HepG2 (cell line): ENCODE measurements around the gene CALD1. TPM values are rescaled to one million over a fixed set of nuclear protein-coding genes. Genes with fewer than 3 reads are reported as not detected.

Experiments used
- ATAC-seq: fragments of 200-7000 bp; cut with Tn5 transposase; 3 replicates; pipeline ENCODE4 v1.9.1; 2020; ENCODE audit warnings: mild to moderate bottlenecking, moderate library complexity
- BruUV-seq: library from RNA; stranded (reverse); fragments of 400-500 nt; replicated peaks from 2 replicates; lab custom pipeline; 2021; lab: Mats Ljungman, UMichigan
- CTCF ChIA-PET: fragments of 300-600 bp; formaldehyde crosslinking; extraction: SDS; loops from one replicate; lab custom pipeline; 2021; ENCODE audit warnings: low total read pairs, inconsistent platforms, low intra/inter-chr PET ratio; lab: Yijun Ruan, JAX
- POLR2A ChIA-PET: fragments of 350-600 bp; sonication (Branson Sonifier 250); formaldehyde crosslinking; loops from one replicate; lab custom pipeline; 2020; ENCODE audit warnings: antibody characterized with exemption, inconsistent platforms; lab: Yijun Ruan, JAX
- DNase-seq: peaks from one replicate; pipeline ENCODE4 v3.0.0-alpha.2; 2015; ENCODE audit warnings: low spot score
- FAIRE-seq: peaks from 3 replicates; lab custom pipeline; 2011; peaks lifted over from hg19 to GRCh38; lab: Jason Lieb, UNC
- H2AFZ ChIP-seq: one replicate; pipeline ENCODE4 v1.6.1; 2011; ENCODE audit warnings: low read length, inconsistent platforms
- H3K27ac ChIP-seq: fragments of 300-600 bp; 3 replicates; pipeline ENCODE4 v1.8.0; 2011; ENCODE audit warnings: mixed run types, mild to moderate bottlenecking, mixed read lengths, low read length, inconsistent platforms; ENCODE audit not compliant: insufficient read depth; ENCODE audit errors: extremely low read length
- H3K27me3 ChIP-seq, 2 experiments: fragments of 200-600 bp in 1 of 2; 2 replicates in 1 of 2; 3 replicates in 1 of 2; pipeline versions ENCODE4 v1.6.0 to v1.8.0; 2011; ENCODE audit warnings: low read length in 2 of 2, mild to moderate bottlenecking in 2 of 2, moderate library complexity in 2 of 2, inconsistent platforms in 1 of 2; ENCODE audit not compliant: insufficient read depth in 2 of 2, control insufficient read depth in 1 of 2
- H3K36me3 ChIP-seq, 2 experiments: fragments of 200-600 bp in 1 of 2; replicated peaks in 1 of 2; 2 replicates in 1 of 2; 3 replicates in 1 of 2; pipeline versions ENCODE4 v1.5.1 to v1.8.0; 2011; ENCODE audit warnings: low read length in 2 of 2, inconsistent platforms in 1 of 2; ENCODE audit not compliant: insufficient read depth in 2 of 2, control insufficient read depth in 1 of 2
- H3K4me1 ChIP-seq: 2 replicates; pipeline ENCODE4 v1.5.1; 2012; ENCODE audit warnings: low read length, inconsistent platforms; ENCODE audit not compliant: insufficient read depth
- H3K4me2 ChIP-seq: 2 replicates; pipeline ENCODE4 v1.6.0; 2011; ENCODE audit warnings: low read depth, low read length, inconsistent platforms
- H3K4me3 ChIP-seq, 3 experiments: fragments of 200-600 bp in 1 of 3; sonication (generic), shearing (Covaris generic) in 1 of 3; replicated peaks in 1 of 3; 2 replicates each; pipeline ENCODE4 v1.5.1; 2011 to 2016; ENCODE audit warnings: low read length in 3 of 3, inconsistent platforms in 2 of 3, low read depth in 2 of 3, mild to moderate bottlenecking in 2 of 3, control low read depth in 1 of 3, mixed read lengths in 1 of 3; ENCODE audit not compliant: insufficient read depth in 1 of 3
- H3K79me2 ChIP-seq: one replicate; pipeline ENCODE4 v1.6.1; 2011; ENCODE audit warnings: low read length, inconsistent platforms; ENCODE audit not compliant: insufficient read depth
- H3K9ac ChIP-seq: 2 replicates; pipeline ENCODE4 v1.6.0; 2011; ENCODE audit warnings: mild to moderate bottlenecking, low read depth, low read length, inconsistent platforms; ENCODE audit not compliant: insufficient read depth
- H3K9me3 ChIP-seq: 2 replicates; pipeline ENCODE4 v1.5.1; 2012; ENCODE audit warnings: mild to moderate bottlenecking, low read length
- H4K20me1 ChIP-seq: 2 replicates; pipeline ENCODE4 v1.6.0; 2011; ENCODE audit warnings: inconsistent platforms, mild to moderate bottlenecking, low read length, moderate library complexity; ENCODE audit not compliant: insufficient read depth
- KAT8 ChIP-seq: IDR thresholded peaks from 2 replicates; pipeline ENCODE4 v1.6.1; 2016; ENCODE audit warnings: missing genetic modification reagents, missing compliant biosample characterization
- KLF11 ChIP-seq: IDR thresholded peaks from 2 replicates; pipeline ENCODE4 v1.6.1; 2016; ENCODE audit warnings: missing compliant biosample characterization
- NAIF1 ChIP-seq: sonication (generic); formaldehyde crosslinking; IDR thresholded peaks from 2 replicates; pipeline ENCODE4 v1.5.0; 2020; ENCODE audit warnings: mild to moderate bottlenecking, missing genetic modification reagents, borderline replicate concordance
- SMAD9 ChIP-seq: sonication (generic); formaldehyde crosslinking; IDR thresholded peaks from 2 replicates; pipeline ENCODE4 v1.5.1; 2020; ENCODE audit warnings: mild to moderate bottlenecking, missing genetic modification reagents
- ZNF292 ChIP-seq: sonication (generic); formaldehyde crosslinking; IDR thresholded peaks from 2 replicates; pipeline ENCODE4 v1.8.1; 2022; ENCODE audit warnings: mild to moderate bottlenecking, low read depth, missing genetic modification reagents, borderline replicate concordance
- ZNF432 ChIP-seq: sonication (generic); formaldehyde crosslinking; IDR thresholded peaks from 2 replicates; pipeline ENCODE4 v1.5.0; 2020; ENCODE audit warnings: missing genetic modification reagents, mild to moderate bottlenecking, borderline replicate concordance
- ZNF451 ChIP-seq: sonication (generic); formaldehyde crosslinking; IDR thresholded peaks from 2 replicates; pipeline ENCODE4 v1.5.0; 2020; ENCODE audit warnings: mild to moderate bottlenecking, missing genetic modification reagents
- ZNF484 ChIP-seq: sonication (generic); formaldehyde crosslinking; IDR thresholded peaks from 2 replicates; pipeline ENCODE4 v1.5.1; 2020; ENCODE audit warnings: mild to moderate bottlenecking, low read depth, missing genetic modification reagents, borderline replicate concordance
- ZNF549 ChIP-seq: sonication (generic); formaldehyde crosslinking; IDR thresholded peaks from 2 replicates; pipeline ENCODE4 v1.5.0; 2020; ENCODE audit warnings: missing genetic modification reagents
- ZNF670 ChIP-seq: sonication (generic); formaldehyde crosslinking; IDR thresholded peaks from 2 replicates; pipeline ENCODE4 v1.8.0; 2022; ENCODE audit warnings: mild to moderate bottlenecking, missing genetic modification reagents, borderline replicate concordance
- ZNF841 ChIP-seq: sonication (generic); formaldehyde crosslinking; IDR thresholded peaks from 2 replicates; pipeline ENCODE4 v1.8.1; 2023; ENCODE audit warnings: missing genetic modification reagents, borderline replicate concordance
- WGBS: methylation state at CpG from one replicate; pipeline ENCODE4 v1.1.6; 2017; ENCODE audit warnings: low lambda C conversion rate; 5-methylcytosine and 5-hydroxymethylcytosine counted together
- in situ Hi-C: cut with HindIII; loops from 2 replicates; pipeline ENCODE4 v1.10.0; 2017; ENCODE audit warnings: low pct_unique_long_range_greater_than_20kb; ENCODE audit not compliant: extremely low pct_ligation_motif_present
- intact Hi-C: fragments of 100-400 bp; cut with micrococcal nuclease; formaldehyde crosslinking; loops from one replicate; pipeline ENCODE4 v1.10.0; 2022; ENCODE audit not compliant: unreplicated experiment
- polyA plus RNA-seq, 8 experiments: library from polyadenylated mRNA; depleted of rRNA in 3 of 8; stranded (reverse) in 7 of 8; unstranded in 1 of 8; fragments of >200 nt; fragmentation: Illumina TruSeq in 4 of 8; extraction: Trizol in 4 of 8; gene quantifications; 2 replicates each; pipeline versions ENCODE4 v1.2.1 to v1.2.3, GENCODE V29; 2011 to 2016; ENCODE audit warnings: low read depth in 4 of 8, missing spikeins in 1 of 8, mixed read lengths in 1 of 8; ENCODE audit not compliant: insufficient read depth in 1 of 8
- total RNA-seq, 5 experiments: library from RNA; depleted of rRNA; stranded (reverse); fragments of >200 nt; fragmentation: Illumina TruSeq; extraction: Trizol; gene quantifications; 2 replicates each; pipeline ENCODE4 v1.2.3, GENCODE V29; 2016; ENCODE audit warnings: low read depth in 1 of 5
- TF ChIP-seq, protein P1 (sequence below): sonication (generic); formaldehyde crosslinking; conservative IDR thresholded peaks from 2 replicates; pipeline ENCODE4 v1.4.0; 2020; ENCODE audit warnings: missing genetic modification reagents
- TF ChIP-seq, protein P2 (sequence below): sonication (generic); formaldehyde crosslinking; IDR thresholded peaks from 2 replicates; pipeline ENCODE4 v1.5.1; 2020; ENCODE audit warnings: mild to moderate bottlenecking, missing genetic modification reagents, moderate library complexity
- TF ChIP-seq, protein P3 (sequence below): sonication (generic); formaldehyde crosslinking; IDR thresholded peaks from 2 replicates; pipeline ENCODE4; 2020; ENCODE audit warnings: missing genetic modification reagents, mild to moderate bottlenecking, borderline replicate concordance
- TF ChIP-seq, protein P4 (sequence below): IDR thresholded peaks from 2 replicates; pipeline ENCODE4 v1.4.0; 2020; ENCODE audit warnings: mild to moderate bottlenecking, missing genetic modification reagents

CALD1 gene
- total and polyA plus RNA-seq, 2 of the 13 experiments (the other 11 are each of a cell fraction or from before 2014, with no cell fraction given): 53.0 to 112 TPM

GRCh38 chr7:134730411-134730829 is 49.0 kb upstream of the CALD1 start:
- no peak overlapping the region for H3K9ac ChIP-seq
- CTCF ChIA-PET: no interaction called here
- no peak for FAIRE-seq
- no peaks in the 10 kb centered on the region for H4K20me1 ChIP-seq
- intact Hi-C loops (no loop called here), in situ Hi-C loops (no loop called here)
- no peak overlapping the region for H3K4me2 ChIP-seq
- H3K9me3 ChIP-seq: no peaks in the 10 kb centered on the region
- no peak overlapping the region for H3K27ac ChIP-seq
- H3K36me3 ChIP-seq: no peaks in the 10 kb centered on the region
- TF ChIP-seq ZNF451 (no peak), KLF11 (CRISPR knock-in tag) (no peak), ZNF549 (CRISPR knock-in tag) (no peak), ZNF292 (no peak), NAIF1 (no peak), ZNF432 (CRISPR knock-in tag) (no peak), SMAD9 (CRISPR knock-in tag) (no peak), ZNF841 (CRISPR knock-in tag) (no peak), ZNF670 (CRISPR knock-in tag) (no peak), ZNF484 (no peak), KAT8 (CRISPR knock-in tag) (no peak)
- TF ChIP-seq, protein P1, sequence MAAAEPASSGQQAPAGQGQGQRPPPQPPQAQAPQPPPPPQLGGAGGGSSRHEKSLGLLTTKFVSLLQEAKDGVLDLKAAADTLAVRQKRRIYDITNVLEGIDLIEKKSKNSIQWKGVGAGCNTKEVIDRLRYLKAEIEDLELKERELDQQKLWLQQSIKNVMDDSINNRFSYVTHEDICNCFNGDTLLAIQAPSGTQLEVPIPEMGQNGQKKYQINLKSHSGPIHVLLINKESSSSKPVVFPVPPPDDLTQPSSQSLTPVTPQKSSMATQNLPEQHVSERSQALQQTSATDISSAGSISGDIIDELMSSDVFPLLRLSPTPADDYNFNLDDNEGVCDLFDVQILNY: no peak
- TF ChIP-seq, protein P2, sequence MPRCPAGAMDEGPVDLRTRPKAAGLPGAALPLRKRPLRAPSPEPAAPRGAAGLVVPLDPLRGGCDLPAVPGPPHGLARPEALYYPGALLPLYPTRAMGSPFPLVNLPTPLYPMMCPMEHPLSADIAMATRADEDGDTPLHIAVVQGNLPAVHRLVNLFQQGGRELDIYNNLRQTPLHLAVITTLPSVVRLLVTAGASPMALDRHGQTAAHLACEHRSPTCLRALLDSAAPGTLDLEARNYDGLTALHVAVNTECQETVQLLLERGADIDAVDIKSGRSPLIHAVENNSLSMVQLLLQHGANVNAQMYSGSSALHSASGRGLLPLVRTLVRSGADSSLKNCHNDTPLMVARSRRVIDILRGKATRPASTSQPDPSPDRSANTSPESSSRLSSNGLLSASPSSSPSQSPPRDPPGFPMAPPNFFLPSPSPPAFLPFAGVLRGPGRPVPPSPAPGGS (CRISPR knock-in tag): no peak
- TF ChIP-seq, protein P3, sequence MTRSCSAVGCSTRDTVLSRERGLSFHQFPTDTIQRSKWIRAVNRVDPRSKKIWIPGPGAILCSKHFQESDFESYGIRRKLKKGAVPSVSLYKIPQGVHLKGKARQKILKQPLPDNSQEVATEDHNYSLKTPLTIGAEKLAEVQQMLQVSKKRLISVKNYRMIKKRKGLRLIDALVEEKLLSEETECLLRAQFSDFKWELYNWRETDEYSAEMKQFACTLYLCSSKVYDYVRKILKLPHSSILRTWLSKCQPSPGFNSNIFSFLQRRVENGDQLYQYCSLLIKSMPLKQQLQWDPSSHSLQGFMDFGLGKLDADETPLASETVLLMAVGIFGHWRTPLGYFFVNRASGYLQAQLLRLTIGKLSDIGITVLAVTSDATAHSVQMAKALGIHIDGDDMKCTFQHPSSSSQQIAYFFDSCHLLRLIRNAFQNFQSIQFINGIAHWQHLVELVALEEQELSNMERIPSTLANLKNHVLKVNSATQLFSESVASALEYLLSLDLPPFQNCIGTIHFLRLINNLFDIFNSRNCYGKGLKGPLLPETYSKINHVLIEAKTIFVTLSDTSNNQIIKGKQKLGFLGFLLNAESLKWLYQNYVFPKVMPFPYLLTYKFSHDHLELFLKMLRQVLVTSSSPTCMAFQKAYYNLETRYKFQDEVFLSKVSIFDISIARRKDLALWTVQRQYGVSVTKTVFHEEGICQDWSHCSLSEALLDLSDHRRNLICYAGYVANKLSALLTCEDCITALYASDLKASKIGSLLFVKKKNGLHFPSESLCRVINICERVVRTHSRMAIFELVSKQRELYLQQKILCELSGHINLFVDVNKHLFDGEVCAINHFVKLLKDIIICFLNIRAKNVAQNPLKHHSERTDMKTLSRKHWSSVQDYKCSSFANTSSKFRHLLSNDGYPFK (CRISPR knock-in tag): no peak
- TF ChIP-seq, protein P4, sequence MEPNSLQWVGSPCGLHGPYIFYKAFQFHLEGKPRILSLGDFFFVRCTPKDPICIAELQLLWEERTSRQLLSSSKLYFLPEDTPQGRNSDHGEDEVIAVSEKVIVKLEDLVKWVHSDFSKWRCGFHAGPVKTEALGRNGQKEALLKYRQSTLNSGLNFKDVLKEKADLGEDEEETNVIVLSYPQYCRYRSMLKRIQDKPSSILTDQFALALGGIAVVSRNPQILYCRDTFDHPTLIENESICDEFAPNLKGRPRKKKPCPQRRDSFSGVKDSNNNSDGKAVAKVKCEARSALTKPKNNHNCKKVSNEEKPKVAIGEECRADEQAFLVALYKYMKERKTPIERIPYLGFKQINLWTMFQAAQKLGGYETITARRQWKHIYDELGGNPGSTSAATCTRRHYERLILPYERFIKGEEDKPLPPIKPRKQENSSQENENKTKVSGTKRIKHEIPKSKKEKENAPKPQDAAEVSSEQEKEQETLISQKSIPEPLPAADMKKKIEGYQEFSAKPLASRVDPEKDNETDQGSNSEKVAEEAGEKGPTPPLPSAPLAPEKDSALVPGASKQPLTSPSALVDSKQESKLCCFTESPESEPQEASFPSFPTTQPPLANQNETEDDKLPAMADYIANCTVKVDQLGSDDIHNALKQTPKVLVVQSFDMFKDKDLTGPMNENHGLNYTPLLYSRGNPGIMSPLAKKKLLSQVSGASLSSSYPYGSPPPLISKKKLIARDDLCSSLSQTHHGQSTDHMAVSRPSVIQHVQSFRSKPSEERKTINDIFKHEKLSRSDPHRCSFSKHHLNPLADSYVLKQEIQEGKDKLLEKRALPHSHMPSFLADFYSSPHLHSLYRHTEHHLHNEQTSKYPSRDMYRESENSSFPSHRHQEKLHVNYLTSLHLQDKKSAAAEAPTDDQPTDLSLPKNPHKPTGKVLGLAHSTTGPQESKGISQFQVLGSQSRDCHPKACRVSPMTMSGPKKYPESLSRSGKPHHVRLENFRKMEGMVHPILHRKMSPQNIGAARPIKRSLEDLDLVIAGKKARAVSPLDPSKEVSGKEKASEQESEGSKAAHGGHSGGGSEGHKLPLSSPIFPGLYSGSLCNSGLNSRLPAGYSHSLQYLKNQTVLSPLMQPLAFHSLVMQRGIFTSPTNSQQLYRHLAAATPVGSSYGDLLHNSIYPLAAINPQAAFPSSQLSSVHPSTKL (CRISPR knock-in tag): no peak
- POLR2A ChIA-PET: no interaction called here
- no peak overlapping the region for H3K4me3 ChIP-seq
- H2AFZ ChIP-seq: no peak overlapping the region
- DNase-seq: no peak
- no peak for ATAC-seq
- no peaks in the 10 kb centered on the region for H3K4me1 ChIP-seq
- no TSS peak for BruUV-seq
- H3K27me3 ChIP-seq: peaks cover 1 to 6% of the 10 kb centered on the region in 2 experiments; a peak in 1 of 5 replicates
- H3K79me2 ChIP-seq: no peaks in the 10 kb centered on the region
- WGBS: 0% methylated on average over 1 of the region's 1 CpG
